C4-2B (cell line): ENCODE data around the gene EIF4EBP3.

ENCODE experiments used
- H3K27ac ChIP-seq: fragments of 450-650 bp; 2 replicates; pipeline ENCODE4 v1.5.1; 2017
- CTCF ChIP-seq: fragments of 450-650 bp; conservative IDR thresholded peaks from 2 replicates; pipeline ENCODE4 v1.5.1; 2017; ENCODE audit warnings: mild to moderate bottlenecking
- ZFX ChIP-seq: fragments of 450-650 bp; IDR thresholded peaks from 2 replicates; pipeline ENCODE4 v1.6.1; 2017

EIF4EBP3 gene

GRCh38 chr5:140596321-140596741, 48.9 kb downstream of the EIF4EBP3 start:
- no peak overlapping the region for H3K27ac ChIP-seq
- TF ChIP-seq CTCF = no peak
- no peak for TF ChIP-seq ZFX

- H3K27ac ChIP-seq = no peak overlapping the region
- TF ChIP-seq CTCF = no peak
- TF ChIP-seq ZFX = no peak
These were observed 51.4 kb downstream of the EIF4EBP3 start for GRCh38 chr5:140598836-140599235.
